Spleen (tissue), 7 donors: Measurements from ENCODE around the gene SLC46A1.

Experiments
- CTCF ChIP-seq, 11 experiments: fragments of 200-600 bp in 7 of 11; fragments of 450-650 bp in 4 of 11; sonication (generic) in 4 of 11; IDR thresholded peaks in 8 of 11; conservative IDR thresholded peaks in 3 of 11; 1 replicate in 7 of 11; 2 replicates in 4 of 11; pipeline versions ENCODE4 v1.4.0 to v1.8.0; 2016 to 2021; ENCODE audit warnings: antibody characterized with exemption in 11 of 11, inconsistent platforms in 4 of 11, mild to moderate bottlenecking in 1 of 11
- POLR2AphosphoS5 ChIP-seq, 3 donors: sonication (generic); formaldehyde crosslinking; IDR thresholded peaks; one replicate each; pipeline ENCODE4 v1.5.1; 2017; ENCODE audit warnings: antibody characterized with exemption in 3 of 3
- donor health status: DM: no; HTN: no; CAD: no; lungs with moderate emphysema.
- donor health status: DM: no; HTN: no; CAD: no.
- donor health status: DM: no; HTN: no; CAD: no.

- no peak for TF ChIP-seq CTCF (IDR thresholded peaks at IDR 0.05 in 8 of 11, conservative IDR thresholded peaks at IDR 0.05 in 3 of 11)
- TF ChIP-seq POLR2AphosphoS5 (IDR thresholded peaks at IDR 0.05) = no peak
Observed at GRCh38 chr17:28372945-28373274, 33.1 kb downstream of the SLC46A1 start.
